ENCODE measurements around the gene LRRC8E. TPM values are rescaled to one million over a fixed set of nuclear protein-coding genes. Genes with fewer than 3 reads are reported as not detected.

Gene LRRC8E
- total and polyA plus RNA-seq, 10 of the 15 experiments (the other 5 are each of a cell fraction or from before 2014, with no cell fraction given), result 0.04 to 0.32 (median 0.25) TPM; not detected in 7

DNA sequence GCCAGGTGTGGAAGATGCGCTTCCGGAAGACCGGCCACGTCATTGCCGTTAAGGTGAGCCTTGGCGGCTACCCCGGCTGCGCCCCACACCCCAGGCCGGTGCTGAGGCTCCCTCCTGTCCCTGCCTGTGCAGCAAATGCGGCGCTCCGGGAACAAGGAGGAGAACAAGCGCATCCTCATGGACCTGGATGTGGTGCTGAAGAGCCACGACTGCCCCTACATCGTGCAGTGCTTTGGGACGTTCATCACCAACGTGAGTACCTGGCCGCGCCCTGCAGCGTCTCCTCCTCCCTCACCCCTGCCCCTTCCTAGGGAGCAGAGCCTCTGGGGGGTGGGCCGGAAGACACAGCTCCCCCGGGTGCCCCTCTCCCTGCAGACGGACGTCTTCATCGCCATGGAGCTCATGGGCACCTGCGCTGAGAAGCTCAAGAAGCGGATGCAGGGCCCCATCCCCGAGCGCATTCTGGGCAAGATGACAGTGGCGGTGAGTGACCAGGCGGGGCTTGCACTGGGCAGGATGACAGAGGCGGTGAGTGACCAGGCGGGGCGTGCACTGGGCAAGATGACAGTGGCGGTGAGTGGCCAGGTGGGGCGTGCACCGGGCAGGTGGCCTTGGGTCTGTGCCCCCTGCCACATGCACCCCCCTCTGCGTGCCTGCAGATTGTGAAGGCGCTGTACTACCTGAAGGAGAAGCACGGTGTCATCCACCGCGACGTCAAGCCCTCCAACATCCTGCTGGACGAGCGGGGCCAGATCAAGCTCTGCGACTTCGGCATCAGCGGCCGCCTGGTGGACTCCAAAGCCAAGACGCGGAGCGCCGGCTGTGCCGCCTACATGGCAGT is 22.2 kb downstream of the LRRC8E start:
- no peak for FAIRE-seq
- Histone ChIP-seq H3K27me3 (replicated peaks in 1 of 2; ENCODE audit: control insufficient read depth in 2 of 2, insufficient read depth in 2 of 2, low read length in 1 of 2) (no peaks in the 10 kb centered on the region), H3K9ac (ENCODE audit: control insufficient read depth, insufficient read depth, low read length) (no peak overlapping the region), H4K20me1 (ENCODE audit: control insufficient read depth, insufficient read depth) (no peaks in the 10 kb centered on the region), H3K79me2 (ENCODE audit: control insufficient read depth, insufficient read depth, low read length) (peaks cover 13% of the 10 kb centered on the region), H3K9me3 (replicated peaks; ENCODE audit: control insufficient read depth, insufficient read depth, low read length) (no peaks in the 10 kb centered on the region), H3K4me1 (ENCODE audit: control insufficient read depth, insufficient read depth, low read length) (no peaks in the 10 kb centered on the region), H2AFZ (ENCODE audit: control insufficient read depth, low read depth, low read length) (no peak overlapping the region), H3K27ac (ENCODE audit: control insufficient read depth, insufficient read depth) (no peak overlapping the region), H3K4me3 (no peak overlapping the region), H3K36me3 (ENCODE audit: control insufficient read depth in 2 of 2, insufficient read depth in 2 of 2, low read length in 1 of 2) (peaks cover 0 to 16% of the 10 kb centered on the region in 2 experiments; a peak in 3 of 4 replicates), H3K4me2 (ENCODE audit: control insufficient read depth, insufficient read depth) (no peak overlapping the region)
- DNase-seq (ENCODE audit: low read depth, low spot score), result no peak
- in situ Hi-C loops (cut with MboI), result no loop called here
- 97% methylated on average over 46 of the region's 54 CpGs for WGBS (ENCODE audit: insufficient coverage, insufficient replicate concordance, low lambda C conversion rate, missing lambda C conversion rate)
- ChIA-PET RAD21 (ENCODE audit: unreplicated experiment) (no interaction called here), CTCF (no interaction called here), POLR2A (interaction anchor here (0.6 kb wide), 1 partner anchor 10 kb away, joined by 3 read pairs; no protein-coding TSS in a partner anchor), SMC1A (ENCODE audit: uncharacterized antibody, unreplicated experiment) (no interaction called here)
- no TSS peak for BruUV-seq (replicated peaks)
- intact Hi-C loops (cut with micrococcal nuclease; ENCODE audit: unreplicated experiment), result no loop called here
- ATAC-seq, result no peak
- TF ChIP-seq, protein P1, sequence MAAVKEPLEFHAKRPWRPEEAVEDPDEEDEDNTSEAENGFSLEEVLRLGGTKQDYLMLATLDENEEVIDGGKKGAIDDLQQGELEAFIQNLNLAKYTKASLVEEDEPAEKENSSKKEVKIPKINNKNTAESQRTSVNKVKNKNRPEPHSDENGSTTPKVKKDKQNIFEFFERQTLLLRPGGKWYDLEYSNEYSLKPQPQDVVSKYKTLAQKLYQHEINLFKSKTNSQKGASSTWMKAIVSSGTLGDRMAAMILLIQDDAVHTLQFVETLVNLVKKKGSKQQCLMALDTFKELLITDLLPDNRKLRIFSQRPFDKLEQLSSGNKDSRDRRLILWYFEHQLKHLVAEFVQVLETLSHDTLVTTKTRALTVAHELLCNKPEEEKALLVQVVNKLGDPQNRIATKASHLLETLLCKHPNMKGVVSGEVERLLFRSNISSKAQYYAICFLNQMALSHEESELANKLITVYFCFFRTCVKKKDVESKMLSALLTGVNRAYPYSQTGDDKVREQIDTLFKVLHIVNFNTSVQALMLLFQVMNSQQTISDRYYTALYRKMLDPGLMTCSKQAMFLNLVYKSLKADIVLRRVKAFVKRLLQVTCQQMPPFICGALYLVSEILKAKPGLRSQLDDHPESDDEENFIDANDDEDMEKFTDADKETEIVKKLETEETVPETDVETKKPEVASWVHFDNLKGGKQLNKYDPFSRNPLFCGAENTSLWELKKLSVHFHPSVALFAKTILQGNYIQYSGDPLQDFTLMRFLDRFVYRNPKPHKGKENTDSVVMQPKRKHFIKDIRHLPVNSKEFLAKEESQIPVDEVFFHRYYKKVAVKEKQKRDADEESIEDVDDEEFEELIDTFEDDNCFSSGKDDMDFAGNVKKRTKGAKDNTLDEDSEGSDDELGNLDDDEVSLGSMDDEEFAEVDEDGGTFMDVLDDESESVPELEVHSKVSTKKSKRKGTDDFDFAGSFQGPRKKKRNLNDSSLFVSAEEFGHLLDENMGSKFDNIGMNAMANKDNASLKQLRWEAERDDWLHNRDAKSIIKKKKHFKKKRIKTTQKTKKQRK (IDR thresholded peaks at IDR 0.05; ENCODE audit: low read depth, low read length), result no peak
- TF ChIP-seq MTA3 (IDR thresholded peaks at IDR 0.05; ENCODE audit: borderline replicate concordance, low read length), result no peak
- TF ChIP-seq RBBP5 (conservative IDR thresholded peaks at IDR 0.05), result no peak
- TF ChIP-seq ZNF24 (IDR thresholded peaks at IDR 0.05), result no peak
- no peak for TF ChIP-seq BRCA1 (IDR thresholded peaks at IDR 0.05; ENCODE audit: low read depth, low read length)
- TF ChIP-seq CEBPB (IDR thresholded peaks at IDR 0.05; ENCODE audit: borderline replicate concordance in 1 of 2, low read depth in 2 of 2, low read length in 2 of 2), result no peak
- no peak for TF ChIP-seq SMAD1 (IDR thresholded peaks at IDR 0.05; ENCODE audit: low read depth, partially characterized antibody)
- TF ChIP-seq SKIL (IDR thresholded peaks at IDR 0.05; ENCODE audit: low read depth, poor library complexity, severe bottlenecking), result no peak
- no peak for TF ChIP-seq ZNF384 (IDR thresholded peaks at IDR 0.05; ENCODE audit: borderline replicate concordance, low read depth, low read length)
- no peak for TF ChIP-seq ATF3 (IDR thresholded peaks at IDR 0.05; ENCODE audit: borderline replicate concordance, extremely low read depth, low read depth, low read length)
- no peak for TF ChIP-seq PML (IDR thresholded peaks at IDR 0.05; ENCODE audit: low read length)
- TF ChIP-seq, protein P2, sequence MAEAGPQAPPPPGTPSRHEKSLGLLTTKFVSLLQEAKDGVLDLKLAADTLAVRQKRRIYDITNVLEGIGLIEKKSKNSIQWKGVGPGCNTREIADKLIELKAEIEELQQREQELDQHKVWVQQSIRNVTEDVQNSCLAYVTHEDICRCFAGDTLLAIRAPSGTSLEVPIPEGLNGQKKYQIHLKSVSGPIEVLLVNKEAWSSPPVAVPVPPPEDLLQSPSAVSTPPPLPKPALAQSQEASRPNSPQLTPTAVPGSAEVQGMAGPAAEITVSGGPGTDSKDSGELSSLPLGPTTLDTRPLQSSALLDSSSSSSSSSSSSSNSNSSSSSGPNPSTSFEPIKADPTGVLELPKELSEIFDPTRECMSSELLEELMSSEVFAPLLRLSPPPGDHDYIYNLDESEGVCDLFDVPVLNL (IDR thresholded peaks at IDR 0.05; ENCODE audit: low read depth, low read length), result no peak
- no peak for TF ChIP-seq KDM1A (IDR thresholded peaks at IDR 0.05; ENCODE audit: borderline replicate concordance)
- no peak for TF ChIP-seq RAD21 (IDR thresholded peaks at IDR 0.05; ENCODE audit: insufficient read depth, low read depth, low read length)
